GM21381 (cell line): Measurements from ENCODE around the gene BEX1.
"Not testable (repeated sequence)": the region's sequence is repeated elsewhere in the genome, so short reads cannot be mapped to it uniquely, and the experiment has no call there.

Experiments
- ATAC-seq: cut with Tn5 transposase; IDR thresholded peaks from one replicate; pipeline ENCODE4 v1.9.1; 2021; ENCODE audit warnings: mild to moderate bottlenecking, moderate library complexity; ENCODE audit not compliant: unreplicated experiment

Gene BEX1

DNA sequence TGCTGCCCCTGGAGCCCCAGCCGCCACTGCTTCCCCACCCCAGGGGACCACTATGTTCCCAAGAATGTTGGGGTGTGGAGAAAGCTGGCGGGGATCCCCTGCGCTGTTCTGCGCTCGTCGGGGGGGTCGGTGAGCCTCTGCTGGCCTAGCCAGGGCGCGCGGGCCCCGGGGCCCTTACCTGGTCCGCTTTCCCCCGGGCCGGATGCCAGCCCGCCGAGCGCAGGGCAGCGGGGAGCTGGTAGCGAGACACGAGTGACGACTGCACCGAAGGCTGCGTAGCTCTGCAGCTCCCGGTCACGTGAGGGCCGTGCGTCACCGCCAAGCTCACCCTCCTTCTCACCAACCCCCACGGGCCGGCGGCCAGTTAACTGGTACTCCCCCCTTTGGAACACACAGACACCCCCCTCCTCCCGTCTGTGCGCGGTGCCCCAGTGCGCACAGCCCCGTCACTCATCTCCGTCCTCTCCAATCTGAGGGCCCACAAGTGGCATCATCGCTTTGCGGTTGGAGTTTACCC lies at the start of gene BEX1:
Gene BEX1 (minus strand): TSS at position 254 of the 517 bp plus-strand sequence. CDS start 897 bp downstream, outside the sequence.
- ATAC-seq, result no peak

DNA sequence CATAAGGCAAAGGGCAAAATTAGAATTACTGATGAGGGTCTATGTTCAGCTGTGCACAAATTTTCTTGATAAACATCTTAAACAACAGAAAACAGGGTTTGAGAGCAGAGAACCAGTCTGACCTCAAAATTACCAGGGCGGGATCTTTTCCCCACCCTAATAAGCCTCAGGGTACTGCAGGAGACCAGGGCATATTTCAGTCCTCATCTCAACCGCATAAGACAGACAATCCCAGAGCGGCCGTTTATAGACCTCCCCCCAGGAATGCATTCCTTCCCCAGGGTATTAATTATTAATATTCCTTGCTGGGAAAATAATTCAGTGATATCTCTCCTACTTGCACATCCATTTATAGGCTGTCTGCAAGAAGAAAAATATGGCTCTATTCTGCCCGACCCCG lies 45.5 kb upstream of the BEX1 start:
- ATAC-seq, result not testable (repeated sequence)

DNA sequence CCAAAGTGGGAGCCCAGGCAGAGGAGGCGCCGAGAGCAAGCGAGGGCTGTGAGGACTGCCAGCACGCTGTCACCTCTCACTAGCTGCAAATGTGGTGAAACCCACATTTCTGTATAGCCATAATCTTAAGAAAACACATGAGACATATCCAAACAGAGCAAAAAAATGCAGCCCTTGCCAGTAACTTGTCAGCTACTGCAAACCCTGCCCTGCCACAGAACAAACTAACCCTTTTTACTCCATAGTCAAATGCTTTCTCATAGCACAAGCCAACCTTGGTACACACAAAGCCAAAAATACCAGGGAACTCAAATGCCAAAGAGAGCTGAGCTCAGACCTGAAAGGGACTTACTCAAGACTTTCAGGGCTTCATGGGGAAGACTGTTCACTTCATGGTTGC lies 43.9 kb upstream of the BEX1 start:
- no peak for ATAC-seq

DNA sequence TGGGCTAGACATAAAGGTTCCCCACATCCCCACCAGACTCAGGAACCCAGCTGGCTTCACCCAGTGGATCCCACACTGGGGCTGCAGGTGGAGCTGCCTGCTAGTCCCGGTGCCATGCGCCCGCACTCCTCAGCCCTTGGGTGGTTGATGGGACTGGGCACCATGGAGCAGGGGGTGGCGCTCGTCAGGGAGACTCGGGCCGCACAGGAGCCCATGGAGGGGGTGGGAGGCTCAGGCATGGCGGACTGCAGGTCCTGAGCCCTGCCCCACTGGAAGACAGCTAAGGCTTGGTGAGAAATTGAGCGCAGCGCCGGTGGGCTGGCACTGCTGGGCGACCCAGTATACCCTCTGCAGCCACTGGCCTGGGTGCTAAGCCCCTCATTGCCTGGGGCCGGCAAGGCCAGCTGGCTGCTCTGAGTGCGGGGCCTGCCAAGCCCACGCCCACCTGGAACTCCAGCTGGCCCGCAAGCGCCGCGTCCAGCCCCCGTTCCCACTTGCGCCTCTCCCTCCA lies 43.3 kb upstream of the BEX1 start:
- not testable (repeated sequence) for ATAC-seq

DNA sequence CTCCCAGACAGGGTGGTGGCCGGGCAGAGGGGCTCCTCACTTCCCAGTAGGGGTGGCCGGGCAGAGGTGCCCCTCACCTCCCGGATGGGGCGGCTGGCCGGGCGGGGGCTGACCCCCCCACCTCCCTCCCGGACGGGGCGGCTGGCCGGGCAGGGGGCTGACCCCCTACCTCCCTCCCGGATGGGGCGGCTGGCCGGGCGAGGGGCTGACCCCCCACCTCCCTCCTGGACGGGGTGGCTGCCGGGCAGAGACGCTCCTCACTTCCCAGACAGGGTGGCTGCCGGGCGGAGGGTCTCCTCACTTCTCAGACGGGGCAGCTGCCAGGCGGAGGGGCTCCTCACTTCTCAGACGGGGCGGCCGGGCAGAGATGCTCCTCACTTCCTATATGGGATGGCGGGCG lies 40.4 kb upstream of the BEX1 start:
- not testable (repeated sequence) for ATAC-seq

DNA sequence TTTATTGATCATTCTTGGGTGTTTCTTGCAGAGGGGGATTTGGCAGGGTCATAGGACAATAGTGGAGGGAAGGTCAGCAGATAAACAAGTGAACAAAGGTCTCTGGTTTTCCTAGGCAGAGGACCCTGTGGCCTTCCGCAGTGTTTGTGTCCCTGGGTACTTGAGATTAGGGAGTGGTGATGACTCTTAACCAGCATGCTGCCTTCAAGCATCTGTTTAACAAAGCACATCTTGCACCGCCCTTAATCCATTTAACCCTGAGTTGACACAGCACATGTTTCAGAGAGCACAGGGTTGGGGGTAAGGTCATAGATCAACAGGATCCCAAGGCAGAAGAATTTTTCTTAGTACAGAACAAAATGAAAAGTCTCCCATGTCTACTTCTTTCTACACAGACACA lies 39.9 kb upstream of the BEX1 start:
- not testable (repeated sequence) for ATAC-seq

DNA sequence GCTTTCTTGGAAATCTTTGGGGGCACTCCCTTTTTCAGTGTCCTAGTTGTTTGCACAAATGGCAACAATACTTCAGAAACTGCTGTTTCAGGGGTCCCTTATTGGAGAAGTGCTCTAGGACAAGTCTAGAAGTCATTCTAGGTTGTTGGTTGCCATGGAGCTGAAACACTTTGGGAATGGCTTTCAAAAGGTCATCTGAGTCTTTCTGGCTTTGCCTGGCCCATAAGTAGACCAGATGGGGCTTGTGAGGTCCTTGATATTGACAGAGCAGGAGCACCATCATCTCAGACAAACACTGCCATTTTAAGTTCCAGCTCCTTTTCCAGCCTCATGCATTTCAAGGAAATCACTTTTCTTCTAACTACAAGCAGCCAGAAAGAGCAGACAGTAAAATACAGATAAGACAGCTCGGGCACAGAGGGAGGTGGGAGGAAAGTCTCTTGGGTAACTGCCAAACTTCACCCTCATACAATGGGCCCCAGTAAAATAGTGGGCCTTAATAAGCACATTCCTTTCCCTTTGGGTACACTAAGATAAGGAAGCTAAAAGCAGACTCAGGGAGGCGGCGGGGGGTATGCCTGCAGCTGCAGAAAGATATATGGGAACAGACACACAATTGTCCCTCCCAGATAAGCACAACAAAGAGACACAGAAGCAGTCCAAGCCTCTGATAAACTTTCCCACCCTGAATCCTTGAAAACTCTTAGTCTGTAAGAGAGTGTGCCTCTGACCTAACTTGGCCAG lies 37.5 kb upstream of the BEX1 start:
- no peak for ATAC-seq

DNA sequence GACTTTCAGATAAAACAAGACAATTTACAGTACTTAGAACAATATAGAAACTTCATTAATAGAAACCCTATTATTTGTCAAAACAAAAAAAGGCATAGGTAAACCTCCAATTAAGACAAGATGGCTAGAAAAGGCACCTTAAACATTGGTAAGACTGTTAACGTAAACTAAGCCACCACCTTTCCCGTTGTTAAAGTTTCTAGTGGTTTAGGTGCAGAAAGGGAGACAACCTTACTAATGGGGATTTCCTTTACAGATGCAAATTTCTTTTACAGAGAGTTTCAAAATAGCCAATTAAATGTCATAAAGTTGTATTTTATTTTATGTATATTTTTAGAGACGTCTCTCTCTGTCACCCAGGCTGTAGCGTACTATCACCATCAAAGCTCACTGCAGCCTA lies 36.5 kb upstream of the BEX1 start:
- no peak for ATAC-seq

DNA sequence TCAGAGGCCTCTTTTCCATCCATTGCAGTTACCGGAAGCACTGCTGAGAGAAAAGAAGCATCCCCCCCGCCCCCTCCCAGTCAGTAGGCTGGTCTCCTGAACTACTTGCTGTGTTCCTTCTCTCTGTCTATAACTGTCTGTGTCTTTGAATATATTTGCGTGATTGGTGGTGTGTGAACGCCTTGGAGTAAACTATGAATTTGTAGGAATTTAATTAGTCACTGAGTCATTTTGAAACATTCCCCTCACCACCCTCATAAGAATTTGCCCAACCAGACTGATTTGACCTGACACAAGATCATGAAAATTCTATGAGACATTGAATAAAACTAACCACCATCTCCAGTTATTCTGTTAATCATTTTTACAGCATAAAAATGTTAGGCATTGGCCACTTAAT lies 35.7 kb upstream of the BEX1 start:
- no peak for ATAC-seq

DNA sequence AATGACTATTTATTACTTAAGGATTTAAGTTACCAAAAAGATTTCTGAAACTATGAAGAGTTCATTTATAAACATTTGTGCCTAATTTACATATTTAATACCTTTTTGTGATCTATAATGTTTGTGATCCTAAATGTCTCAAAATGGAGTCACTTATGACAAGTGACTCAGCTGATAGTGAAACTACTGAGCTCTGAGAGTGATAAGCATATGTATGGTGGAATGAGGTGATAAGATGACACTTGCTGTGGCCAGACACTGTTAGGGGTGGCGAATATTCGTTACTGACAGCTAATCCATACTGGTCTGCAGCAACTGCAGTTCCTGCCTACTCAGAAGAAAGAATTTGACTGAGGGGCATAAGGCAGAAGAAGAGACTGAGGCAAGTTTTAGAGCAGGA lies 34.5 kb upstream of the BEX1 start:
- ATAC-seq, result no peak

DNA sequence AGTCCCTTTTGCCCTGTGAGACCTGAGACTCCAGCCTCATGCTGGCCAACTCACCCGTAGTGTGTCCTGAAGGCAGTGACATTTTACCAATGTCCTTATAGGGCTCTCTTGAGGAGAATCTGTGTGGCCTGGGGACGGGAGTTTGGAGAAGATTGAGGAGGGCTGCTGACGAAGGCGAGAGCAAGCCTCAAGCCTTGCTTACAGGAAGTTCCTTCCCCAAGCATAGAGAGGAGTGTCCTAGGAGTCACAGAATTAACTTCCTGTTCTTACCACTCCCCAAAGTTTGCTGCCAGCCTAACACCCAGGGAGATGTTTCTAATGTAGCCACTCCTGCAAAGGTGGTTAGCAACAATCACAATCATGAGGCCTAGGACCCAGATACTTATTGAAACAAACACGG lies 29.0 kb upstream of the BEX1 start, which contains the start of gene NXF3:
Gene NXF3 (minus strand): TSS at position 202 of the 400 bp plus-strand sequence. CDS start 120 bp downstream, at position 82.
- ATAC-seq, result no peak

DNA sequence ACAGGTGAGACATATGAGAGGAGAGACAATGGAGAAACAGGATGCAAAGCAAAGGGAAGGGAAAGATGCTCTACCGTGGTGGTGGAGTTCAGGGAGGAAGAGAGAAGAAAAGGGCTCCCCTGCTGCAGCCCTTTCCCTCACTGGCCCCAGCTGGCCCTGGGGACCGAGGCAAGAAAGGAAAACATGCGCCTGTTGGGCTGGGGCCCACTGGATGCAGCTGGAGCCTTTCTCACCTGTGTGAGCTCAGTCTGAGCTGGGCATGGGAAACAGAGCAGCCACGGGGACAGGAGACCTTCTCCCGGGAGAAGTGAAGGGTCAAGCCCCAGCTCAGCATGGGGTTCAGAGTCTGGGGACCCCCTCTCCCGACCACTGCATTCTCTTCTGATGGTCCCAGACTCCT lies 17.1 kb upstream of the BEX1 start:
- no peak for ATAC-seq

DNA sequence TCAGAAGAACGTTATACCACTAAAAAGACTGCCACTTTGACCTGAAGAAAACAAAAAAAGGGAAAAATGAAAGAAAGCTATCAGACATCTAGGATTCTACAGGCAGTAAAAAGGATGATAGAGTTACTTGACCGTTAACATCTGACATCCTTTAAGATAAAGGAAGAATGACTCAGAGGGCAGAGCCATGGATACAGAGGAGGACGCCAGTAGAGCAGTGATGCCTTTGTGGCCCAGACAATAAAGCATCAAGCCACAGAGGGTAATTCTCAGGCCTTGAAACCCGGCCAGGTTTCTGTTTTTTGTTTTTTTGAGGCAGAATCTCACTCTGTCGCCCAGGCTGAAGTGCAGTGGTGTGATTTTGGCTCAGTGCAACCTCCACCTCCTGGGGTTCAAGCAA lies 9.5 kb upstream of the BEX1 start:
- no peak for ATAC-seq

DNA sequence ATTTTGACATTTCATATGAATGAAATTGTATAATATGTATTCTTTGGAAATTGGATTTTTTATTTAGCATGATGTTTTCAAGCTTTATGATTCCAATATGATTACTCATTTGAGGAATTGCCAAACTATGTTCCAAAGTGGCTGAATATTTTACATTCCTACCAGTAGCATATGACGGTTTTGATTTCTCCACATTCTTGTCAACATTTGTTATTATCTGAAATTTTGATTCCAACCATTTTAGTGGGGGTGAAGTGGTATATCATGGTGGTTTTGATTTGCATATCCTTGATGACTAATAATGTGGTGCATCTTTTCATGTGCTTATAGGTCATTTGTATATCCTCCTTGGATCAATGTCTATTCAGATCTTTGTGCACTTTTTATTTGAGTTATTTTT lies 2.6 kb upstream of the BEX1 start:
- no peak for ATAC-seq

DNA sequence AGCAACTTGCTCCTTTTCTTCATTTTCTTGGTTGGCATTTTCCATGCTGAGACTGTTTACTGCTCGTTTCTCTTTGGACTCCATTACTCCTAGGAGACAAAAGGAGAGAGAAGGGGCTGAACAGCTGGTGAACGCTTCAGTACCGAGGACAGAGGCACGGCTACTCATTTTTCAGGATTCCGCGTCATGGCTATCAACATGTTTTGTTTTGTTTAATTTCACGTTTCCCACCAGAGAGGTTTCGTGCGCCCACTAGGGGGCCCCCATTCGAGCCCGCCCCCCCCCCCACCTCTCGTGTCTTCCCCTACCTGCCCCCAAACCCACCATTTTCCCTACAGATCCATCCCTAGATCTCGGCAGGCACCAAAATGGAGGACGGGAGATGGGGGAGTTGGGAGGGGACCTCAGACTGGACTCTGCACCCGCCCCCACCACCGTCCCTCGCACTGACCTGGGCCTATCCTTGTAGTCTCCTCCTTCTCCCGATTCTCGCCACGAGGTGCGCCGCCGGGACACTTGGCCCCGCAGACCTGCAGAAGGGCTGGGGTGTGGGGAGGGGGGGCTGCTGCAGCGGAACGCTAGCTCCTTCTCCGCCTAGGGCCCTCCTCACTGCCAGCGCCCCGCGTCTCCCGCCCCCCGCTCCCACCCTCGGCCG lies 653 bp downstream of the BEX1 start:
- no peak for ATAC-seq

DNA sequence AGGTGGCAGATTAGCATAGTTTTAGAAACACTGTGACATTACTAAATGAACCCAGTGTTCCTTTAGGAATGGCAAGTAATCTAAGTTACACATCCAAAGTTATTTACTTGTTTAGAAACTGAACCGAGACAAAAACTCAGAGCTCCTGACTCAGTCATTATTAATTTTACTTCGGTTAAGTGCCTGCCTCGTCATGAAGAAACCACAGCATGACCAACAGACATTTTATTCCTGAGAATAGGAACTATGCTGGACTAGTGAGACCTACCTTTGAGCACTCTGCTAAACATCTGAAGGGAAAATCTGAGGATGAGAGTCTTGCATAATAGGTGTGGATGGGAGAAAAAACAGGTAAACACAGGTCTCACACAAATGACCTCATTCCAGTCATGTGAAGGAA lies 2.5 kb downstream of the BEX1 start:
- ATAC-seq, result no peak

DNA sequence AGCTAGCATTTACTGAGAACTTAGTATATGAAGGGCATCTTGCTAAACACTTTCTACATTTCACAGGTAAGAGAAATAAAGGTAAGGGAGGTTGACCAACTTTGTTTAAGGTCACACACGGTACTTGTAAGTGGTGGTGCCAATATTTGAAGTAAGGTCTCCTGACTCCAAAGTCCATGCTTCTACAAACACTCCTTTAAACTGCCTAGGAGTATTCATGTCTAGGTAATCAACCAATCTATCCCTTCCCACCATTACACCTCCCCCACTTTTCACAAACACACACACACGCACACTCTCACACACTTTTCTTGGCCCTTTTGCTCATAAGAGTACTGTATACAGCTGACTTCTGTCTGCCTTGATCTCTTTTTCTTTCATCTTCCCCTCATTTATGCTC lies 7.1 kb downstream of the BEX1 start:
- ATAC-seq, result no peak

DNA sequence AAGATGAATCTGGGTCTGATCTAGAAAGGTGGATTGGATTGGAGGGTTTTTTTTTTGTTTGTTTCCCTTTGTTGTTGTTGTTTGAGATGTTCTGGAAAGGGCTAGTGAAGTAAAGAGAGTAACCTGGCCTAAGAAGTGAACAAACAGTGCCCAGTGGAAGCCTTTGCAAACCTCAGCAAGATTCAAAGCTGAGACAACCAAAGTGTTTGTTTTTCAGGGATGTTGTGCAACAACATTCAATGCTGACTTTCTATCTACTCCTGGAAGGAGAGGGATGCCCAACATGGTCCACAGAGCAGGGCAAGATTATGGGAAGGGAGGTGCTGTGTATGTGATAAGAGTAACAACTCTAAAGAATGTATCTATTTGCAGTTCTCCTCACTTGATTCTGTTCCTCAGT lies 11.3 kb downstream of the BEX1 start:
- ATAC-seq, result no peak

DNA sequence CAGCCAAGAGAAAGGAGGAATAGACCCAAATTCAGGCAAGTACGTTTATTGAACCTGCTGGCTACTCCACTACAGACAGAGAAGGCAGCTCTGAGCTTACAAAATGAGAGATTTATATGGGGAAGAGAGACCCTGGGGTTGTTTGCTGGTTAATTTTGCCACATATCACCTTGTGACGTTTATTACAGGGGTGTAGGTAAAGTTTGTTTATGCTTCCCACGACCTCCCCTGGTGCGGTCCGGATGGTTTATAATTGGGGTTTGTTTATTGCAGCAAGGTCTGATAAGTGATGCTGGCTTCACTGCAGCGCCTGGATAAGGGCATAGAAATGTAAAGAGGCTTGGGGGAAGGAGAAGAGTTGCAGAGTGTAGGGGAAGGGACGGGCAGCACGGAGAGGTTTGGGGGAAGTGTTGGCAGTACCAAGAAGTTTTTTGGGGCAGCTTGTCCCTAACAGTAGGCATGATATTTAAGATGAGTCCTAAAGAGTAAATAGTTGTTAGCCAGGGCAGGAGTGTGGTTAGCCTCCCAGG lies 12.6 kb downstream of the BEX1 start:
- ATAC-seq, result no peak

DNA sequence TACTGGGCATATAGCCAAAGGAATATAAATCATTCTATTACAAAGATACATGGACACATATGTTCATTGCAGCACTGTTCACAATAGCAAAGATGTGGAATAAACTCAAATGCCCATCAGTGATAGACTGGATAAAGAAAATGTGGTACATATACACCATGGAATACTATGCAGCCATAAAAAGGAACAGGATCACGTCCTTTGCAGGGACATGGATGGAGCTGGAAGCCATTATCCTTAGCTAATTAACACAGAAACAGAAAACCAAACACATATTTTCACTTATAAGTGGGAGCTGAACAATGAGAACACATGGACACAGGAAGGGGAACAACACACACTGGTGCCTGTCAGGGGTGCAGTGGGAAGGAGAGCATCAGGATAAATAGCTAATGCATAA lies 30.6 kb downstream of the BEX1 start:
- ATAC-seq, result not testable (repeated sequence)

DNA sequence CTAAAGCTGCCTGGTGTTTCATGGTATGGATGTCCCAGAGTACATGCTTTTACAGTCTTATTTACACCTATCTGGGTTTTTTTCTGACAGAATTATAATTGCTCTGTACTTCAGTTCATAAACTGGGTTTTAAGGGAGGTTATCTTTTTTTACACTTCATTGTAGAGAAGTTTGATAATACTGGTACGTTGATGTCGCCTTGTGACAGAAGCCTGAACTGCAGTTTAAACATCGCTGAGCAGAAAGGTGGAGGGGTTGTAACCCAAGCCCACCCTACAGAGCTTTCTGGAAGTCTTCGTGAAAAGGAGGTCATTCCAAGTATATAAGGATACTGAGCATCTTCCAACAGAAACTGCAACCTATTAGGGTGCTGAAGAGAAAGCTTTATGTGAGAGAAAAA lies 46.4 kb downstream of the BEX1 start:
- no peak for ATAC-seq

DNA sequence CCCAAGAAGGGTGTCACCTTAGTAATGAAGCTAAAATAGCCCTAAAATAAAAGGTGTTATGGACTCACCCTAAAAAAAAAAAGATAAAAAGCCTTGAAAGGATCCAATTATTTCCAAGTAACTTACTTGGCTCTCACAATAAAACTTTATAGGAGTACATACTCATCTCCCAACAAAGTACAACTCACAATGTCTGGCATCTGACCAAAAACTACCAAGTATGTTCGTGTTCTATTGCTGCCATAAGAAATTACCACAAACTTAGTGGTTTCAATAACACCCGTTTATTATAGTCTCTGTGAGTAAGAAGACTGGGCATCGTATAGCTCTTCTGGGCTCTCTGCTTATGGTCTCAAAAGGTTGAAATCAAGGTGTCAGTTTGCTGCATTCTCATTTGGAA lies 51.0 kb downstream of the BEX1 start:
- no peak for ATAC-seq
